HG02870 (cell line): ENCODE results near the gene VIT.

Source experiments
- ATAC-seq: cut with Tn5 transposase; IDR thresholded peaks from one replicate; pipeline ENCODE4 v1.9.1; 2021; ENCODE audit warnings: mild to moderate bottlenecking, moderate library complexity; ENCODE audit not compliant: unreplicated experiment

Gene VIT, protein sequence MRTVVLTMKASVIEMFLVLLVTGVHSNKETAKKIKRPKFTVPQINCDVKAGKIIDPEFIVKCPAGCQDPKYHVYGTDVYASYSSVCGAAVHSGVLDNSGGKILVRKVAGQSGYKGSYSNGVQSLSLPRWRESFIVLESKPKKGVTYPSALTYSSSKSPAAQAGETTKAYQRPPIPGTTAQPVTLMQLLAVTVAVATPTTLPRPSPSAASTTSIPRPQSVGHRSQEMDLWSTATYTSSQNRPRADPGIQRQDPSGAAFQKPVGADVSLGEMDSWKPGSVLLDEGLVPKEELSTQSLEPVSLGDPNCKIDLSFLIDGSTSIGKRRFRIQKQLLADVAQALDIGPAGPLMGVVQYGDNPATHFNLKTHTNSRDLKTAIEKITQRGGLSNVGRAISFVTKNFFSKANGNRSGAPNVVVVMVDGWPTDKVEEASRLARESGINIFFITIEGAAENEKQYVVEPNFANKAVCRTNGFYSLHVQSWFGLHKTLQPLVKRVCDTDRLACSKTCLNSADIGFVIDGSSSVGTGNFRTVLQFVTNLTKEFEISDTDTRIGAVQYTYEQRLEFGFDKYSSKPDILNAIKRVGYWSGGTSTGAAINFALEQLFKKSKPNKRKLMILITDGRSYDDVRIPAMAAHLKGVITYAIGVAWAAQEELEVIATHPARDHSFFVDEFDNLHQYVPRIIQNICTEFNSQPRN

DNA sequence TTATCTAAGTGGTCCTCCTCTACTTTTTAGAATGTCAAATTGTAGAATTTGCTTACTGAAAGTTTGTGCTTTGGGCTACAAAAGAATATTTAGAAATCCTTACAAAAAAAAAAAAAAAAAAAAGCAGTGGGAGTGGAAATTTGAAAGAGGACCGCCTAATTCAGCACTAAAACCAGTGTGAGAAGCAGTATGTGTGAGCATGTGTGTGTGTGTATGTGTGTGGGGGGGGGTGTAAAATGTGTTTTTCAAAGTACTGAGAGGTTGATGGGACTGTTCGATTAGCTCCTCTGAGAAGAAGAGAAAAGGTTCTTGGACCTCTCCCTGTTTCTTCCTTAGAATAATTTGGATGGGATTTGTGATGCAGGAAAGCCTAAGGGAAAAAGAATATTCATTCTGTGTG lies at the start of gene VIT:
VIT (plus strand) TSS at position 175 of the 400 bp plus-strand sequence. CDS start 19,664 bp downstream, outside the sequence.
- ATAC-seq, result no peak

DNA sequence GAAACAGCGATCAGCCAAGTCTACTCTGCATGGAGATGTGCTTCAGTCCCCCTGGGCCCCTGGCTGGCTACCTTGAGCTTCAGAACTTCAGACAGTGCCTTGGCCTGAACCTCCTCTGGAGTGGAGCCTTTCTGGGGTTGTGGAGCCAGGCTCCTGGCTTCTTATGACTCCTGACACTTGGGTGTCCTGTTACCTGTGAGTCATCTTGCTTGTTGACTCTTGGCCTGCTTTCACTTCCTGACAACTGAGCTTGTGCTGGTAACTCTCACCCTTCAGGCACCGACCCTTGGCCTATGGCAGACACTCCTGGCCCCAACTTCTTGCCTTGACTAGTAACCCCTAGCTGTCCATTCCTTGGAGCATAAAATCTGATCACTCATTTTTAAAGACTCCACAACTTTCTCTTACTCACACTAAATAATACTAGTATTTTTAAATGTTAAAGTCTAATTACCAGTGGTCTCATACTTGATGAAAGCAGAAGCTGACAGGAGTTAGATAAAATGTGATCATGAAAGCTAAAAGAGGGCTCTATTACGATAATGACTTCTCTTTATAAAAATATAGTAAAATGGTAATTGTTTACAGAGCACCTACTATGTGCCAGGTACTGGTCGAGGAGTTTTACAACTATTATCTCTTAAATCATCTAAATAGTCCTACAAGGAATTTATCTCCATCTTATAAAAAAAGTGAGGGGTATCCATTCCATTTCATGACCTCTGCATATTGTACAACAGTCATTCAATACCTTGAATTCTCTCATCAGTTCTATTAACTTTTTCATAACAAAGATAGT lies 46.3 kb upstream of the VIT start:
- peak; percentile 86 for ATAC-seq

DNA sequence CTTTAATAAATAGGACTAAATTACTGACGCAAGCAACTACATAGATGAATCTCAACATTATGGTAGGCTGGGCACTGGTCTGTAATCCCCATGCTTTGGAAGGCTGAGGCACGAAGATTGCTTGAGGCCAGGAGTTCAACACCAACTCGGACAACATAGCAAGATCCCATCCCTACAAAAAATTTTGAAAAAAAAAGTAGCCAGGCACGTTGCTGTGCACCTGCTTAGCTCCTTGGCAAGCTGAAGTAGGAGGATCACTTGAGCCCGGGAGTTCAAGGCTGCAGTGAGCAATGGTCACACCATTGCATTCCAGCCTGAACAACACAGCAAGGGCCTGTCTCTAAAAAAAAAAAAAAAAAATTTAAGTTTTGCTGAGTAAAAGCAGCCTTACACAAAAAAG lies 43.4 kb upstream of the VIT start:
- ATAC-seq, result no peak

DNA sequence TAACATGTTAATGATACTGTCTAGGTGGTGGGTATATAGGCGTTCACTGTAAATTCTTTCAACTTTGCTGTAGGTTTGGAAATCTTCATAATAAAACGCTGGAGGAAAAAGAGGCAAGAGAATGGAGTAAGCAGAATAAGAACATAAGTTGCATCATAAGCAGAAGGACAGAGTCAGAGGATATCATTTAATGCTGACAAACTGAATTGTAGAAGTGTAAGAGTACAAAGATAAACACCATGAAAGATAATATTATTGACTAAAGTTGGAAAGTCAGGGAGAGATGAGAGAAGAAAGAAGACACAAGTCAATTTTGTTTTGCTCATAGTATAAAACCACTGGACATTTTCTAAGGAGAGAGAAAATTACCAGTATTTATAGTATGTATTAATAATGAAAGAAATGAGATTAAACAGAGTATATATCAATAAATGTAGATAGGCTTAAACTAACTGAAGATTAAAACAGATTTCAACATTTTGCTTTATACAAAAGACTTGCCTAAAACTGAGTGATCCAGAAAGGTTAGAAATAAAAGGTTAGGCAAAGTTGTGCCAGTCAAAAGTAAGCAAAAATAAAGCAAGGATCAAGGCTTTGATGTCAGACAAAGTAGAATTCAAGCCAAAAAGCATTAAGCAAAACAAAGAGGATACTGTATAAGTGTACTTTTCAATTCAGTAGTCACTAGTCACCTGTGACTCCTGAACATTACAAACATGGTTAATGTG lies 42.4 kb upstream of the VIT start:
- no peak for ATAC-seq

DNA sequence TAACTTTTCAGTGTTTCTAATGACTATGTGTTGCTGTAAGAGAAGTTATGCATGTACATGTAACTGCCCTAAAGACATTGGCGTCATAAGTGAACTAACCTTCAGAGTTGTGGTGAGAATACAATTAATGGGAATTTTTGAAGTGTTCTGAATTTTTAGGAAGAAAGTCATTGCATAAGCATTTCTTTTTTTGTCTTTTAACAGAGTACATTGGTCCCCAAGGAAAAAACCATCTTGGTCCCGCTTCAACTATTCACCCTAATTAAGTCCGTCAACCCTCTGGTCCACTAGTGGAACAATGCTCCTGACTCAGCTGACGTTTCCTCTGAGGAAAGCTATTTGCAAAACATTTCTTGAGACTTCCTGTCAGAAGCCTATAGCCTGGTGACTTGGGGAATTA lies 41.1 kb upstream of the VIT start:
- no peak for ATAC-seq

DNA sequence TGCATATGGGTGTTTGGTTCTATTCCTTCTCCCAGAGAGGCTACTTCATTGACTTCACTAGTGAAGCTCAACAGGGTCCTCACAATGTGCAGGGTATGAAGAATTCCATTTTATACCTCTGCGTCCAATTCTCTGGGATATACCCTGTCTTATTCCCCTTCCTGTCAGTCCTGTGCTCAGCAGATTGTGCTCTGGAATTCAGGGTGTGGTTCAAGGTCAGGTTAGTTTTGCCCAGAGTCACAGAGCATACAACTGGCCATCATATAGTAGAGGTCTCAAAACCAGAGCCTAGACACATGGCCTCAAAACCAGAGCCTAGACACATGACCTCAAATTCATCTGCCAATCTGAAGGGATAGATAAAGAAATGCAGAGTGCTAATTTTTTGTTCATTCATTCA lies 38.8 kb upstream of the VIT start:
- no peak for ATAC-seq

DNA sequence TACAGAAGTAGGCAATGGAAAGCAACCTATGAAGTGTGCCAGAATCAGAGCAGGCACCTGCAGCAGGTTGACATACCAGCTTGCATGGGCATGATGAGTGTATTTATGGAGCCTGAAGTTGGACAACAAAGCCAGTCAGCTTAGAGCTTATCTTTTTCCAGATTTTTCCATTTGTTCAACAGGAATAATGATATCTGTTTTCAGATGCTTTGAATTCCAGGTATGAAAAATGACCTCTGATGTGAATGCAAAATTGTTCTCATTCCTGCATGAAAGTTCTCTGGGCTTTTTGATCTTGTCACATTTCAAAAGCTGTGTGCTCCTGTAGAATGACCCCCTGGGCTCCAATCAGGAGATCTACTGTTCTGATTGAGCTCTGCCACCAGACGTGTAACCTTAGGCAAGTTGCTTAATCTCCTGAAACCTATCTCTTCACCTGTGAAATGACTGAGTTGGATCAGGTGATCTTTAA lies 38.2 kb upstream of the VIT start:
- no peak for ATAC-seq

DNA sequence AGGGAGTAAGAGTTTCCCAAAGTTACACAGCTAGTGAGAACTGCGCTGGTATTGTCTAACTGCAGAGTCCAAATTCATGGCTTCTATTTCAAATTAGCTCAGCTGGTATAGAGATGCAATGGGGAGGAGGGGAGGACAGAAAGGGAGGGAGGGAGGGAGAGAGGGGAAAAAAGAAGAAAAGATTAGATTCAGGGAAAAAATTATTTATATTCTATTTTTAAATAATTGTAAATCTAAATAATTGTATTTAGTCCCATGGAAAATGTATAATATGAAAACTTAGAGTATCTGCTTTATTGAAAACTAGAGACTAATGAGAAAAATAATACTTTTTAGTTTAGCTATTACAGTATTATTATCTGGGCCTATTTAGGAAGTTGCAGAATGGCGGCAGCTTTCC lies 37.3 kb upstream of the VIT start:
- ATAC-seq, result no peak

DNA sequence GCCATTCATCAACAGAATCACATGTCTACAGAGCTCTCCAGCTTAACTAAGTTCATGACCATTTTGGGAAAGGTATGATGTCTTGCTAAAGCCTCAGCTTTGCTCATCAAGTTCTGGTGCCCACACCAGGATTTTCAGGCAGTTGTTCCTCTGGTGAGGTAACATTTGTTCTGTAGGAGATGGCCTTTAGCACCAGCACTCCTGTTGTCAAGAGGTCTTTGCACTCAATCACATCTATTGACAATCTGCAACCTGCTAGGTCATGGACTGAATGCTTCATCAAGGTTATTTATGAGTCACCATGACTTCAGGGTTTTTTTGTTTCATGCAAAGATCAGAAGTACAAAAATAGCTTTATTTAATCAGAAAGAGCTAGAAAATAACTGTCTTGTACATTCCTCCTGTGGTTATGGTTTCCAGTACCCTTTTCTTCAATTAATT lies 36.6 kb upstream of the VIT start:
- ATAC-seq, result peak; percentile 78

DNA sequence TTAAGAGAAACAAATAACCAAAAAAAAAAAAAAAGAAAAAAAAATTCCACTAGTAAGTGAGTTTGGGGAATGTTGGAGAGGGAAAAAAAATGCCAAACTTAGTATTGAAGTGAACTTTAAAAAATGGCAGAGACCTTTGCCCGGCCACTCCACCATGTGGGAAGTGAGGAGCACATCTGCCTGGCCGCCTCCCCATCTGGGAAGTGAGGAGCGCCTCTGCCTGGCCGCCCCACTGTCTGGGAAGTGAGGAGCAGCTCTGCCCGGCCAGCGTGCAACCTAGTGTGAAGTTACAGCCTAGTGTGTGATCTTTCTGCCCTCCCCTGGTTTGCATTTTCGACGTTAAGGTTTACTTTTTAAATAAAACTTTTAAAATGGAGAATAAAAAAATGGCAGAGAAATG lies 33.9 kb upstream of the VIT start:
- no peak for ATAC-seq

DNA sequence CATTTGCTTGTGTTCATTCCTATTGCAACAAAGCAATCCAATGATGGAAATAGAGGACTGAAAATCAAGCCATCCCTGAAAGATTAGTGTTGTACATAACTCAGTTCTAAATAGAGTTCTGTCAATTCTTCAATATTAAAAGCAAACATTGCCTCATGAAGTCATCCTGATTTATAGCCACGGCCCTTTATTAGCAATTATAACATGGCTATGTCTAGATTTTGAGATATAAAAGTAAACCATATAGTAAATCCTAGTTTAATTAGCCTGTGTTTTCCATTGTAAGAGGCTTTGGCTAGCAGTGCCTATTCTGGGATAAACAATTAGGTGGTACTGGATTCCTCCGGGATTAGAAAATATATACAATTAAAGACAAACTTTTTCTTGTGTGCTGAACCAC lies 33.2 kb upstream of the VIT start:
- no peak for ATAC-seq

DNA sequence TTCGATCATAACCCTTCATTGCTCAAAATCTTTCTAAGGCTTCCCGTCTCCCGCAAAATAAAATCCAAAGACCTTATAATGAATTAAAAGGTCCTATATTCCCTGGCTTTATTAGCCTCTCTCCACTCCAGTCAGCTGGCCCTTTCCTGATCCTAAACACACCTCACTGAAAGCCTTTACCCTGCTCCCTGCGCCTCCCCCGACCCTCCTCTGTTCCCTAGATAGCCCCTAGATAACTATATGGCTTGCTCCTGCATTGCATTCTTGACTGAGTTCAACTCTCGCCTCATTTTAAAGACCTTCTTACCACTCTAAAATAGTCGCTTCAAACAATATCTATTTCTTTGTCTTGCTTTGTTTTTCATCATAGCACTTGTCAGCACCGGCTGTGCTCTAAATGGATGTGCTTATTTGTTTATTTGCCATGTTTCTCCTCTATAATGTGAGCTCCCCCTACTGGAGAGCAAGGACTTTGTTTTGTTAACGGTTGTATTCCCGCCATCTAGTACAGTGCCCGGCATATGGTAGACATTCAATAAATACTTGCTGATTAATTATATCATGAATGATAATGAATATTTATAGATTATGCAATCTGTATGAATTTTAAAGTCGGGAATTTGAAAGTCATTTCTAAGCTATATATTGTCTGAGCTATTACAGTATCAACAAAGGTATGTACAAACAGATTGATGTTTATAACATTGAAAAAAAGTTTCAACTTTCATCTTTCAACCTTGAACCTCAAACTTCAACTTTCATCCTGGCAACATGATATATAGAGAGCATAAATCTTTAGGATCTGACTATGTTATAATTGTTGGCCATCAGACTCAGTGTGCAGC lies 32.4 kb upstream of the VIT start:
- ATAC-seq, result peak; percentile 70

DNA sequence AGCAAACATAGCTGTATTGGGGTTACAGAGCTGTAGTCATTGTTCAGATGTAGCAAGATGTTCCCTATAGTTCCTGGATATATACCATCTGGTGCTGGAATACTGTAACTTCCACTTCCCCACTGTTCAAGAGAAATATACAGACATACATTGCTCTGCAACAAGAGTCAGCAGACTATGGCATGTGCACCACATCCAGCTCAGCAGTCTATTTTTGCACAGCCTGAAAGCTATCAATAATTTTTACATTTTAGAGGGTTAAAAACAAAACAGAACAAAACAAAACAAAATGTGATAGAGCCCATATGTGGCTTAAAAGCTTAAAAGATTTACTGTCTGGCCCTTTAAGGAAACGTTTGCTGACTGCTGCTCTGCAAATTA lies 31.8 kb upstream of the VIT start:
- ATAC-seq, result no peak

DNA sequence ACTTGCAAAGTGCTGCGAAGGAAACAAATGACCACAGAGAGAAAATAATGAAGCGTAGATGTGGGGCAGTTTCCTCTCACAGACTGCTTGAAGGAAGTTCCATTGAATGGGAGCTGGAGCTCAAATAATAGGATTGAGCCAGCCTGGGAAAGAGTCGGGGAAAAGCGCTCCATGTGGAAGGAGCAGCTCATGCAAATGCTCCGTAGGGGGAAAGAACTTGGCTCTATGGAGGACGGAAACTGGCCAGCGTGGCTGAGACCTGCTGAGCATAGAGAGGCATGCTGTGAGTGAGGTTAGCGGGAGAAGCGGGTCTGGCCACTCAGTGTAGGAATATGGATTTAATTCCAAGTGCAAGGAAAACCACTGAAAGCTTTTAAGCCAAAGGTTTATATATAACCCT lies 28.6 kb upstream of the VIT start:
- ATAC-seq, result no peak

DNA sequence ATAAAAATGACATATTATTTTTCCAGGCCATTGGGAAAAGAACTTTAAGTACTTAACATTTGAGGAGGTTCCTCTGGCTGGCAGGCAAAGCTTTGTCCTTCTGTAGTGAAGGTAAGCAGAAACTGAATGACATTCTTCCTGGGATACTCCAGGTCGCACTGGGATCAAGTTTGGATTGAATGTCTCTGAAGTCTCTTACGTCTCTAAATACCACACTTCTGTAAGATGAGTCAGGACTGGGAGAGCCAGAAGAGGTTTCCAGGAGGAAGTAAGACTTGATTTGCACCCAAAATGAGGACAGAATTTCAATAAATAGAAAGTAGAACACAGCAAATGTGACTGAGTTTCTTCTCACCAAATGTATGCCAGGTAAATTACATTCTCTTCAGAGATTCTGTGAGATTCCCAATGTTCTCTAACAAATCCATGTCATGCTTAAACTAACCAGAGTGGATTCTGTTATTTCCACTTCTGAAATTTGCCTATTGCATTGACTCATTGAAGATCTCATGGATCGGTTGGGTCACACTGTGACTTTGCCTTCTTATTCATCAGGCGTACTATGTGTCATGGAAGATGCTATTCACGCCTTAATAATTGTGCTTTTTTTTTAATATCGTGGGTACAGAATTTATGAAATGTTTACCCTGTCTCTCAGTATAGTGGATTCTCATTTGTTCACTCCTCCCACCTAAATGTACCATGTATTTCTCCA lies 25.5 kb upstream of the VIT start:
- no peak for ATAC-seq

DNA sequence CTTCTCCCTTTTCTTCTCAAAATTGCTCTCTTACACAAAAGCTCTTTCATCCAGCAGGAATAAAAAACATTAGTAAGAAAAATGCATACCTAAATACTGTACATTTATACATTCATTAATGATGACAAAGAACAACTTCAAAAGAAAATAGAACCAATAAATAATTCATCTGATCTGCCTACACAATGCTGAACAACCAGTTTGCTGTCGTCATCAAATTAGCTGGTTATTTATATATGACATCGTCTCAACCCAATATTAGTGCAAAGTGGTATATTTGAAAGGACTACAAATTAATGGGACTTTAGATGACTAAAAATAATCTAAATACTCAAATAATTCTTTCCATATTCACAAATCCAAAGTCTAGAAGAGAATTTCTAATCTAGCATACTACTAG lies 24.8 kb upstream of the VIT start:
- ATAC-seq, result no peak

DNA sequence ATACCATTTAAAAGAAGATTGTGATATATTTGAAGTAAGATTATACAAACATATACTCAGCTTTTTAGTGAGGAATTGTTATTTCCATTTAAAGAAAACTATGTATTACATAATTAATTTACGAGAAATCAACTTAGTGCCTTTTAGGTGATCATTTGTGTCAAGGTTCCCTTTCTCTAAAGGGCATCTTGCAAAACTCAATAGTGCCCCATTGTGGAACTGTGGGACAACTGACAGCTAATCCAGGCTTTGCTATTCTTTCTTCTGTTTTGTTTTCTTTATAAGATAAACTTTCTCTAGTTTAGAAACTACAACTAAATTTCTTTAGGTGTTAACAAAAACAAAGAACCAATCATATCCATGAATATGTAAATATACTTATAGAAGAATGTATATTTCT lies 24.3 kb upstream of the VIT start:
- no peak for ATAC-seq

DNA sequence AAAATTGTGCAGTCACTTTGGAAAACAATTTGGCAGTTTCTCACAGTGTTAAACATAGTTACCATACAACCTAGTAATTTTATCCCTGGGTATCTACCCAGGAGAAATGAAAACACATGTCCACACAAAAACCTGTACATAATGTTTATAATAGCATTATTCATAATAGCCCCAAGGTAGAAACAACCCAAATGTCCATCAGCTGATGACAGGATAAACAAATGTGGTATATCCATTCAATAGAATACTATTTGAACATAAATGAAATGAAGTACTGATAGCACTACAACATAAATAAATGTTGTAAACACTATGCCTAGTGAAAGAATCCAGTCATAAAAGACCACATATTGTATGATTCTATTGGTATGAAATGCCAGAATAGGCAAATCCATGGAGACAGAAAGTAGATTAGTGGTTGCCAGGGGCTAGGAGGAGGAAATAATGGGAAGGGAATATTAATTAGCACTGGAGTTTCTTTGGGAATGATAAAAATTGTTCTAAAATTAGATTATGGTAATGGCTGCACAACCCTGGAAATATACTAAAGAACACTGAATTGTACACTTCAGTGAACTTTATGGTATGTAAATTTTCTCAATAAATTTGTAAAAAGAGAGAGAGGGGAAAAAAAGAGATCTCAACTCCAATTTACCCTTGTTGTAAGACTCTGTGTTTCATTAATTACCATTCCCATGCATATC lies 20.8 kb upstream of the VIT start:
- no peak for ATAC-seq

DNA sequence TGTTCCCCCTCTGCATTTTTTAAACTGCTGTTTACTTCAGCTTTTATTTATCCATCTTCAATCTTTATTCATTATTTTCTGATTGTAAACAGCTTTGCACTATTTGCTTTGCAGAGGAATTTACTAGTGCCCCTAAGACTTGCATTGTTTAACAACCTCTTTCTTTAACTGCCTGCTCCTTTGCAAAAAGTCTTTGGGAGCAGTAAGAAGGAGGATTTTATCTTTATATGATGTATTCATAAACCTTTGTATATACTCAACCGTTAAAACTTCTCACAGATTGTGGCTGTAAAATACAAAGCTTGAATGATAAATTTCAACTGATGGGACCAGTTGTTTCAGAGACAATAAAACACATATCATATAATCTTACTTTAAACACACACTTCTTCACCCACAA lies 20.1 kb upstream of the VIT start:
- no peak for ATAC-seq
